Lung (tissue), 12 donors: ENCODE results near the gene LRIG1. TPM values are rescaled to one million over a fixed set of nuclear protein-coding genes. Genes with fewer than 3 reads are reported as not detected.

Experiments
- ATAC-seq: fragments of 200-7000 bp; cut with Tn5 transposase; one replicate; pipeline ENCODE4 v1.9.1; 2020; ENCODE audit warnings: moderate number of reproducible peaks; ENCODE audit not compliant: insufficient read depth, low FRiP score
- DNase-seq, 3 donors: peaks; one replicate each; pipeline ENCODE4 v3.0.0-alpha.2; 2013 to 2017
- H3K27ac ChIP-seq, 2 donors: one replicate each; pipeline ENCODE4 v1.5.1; 2013; ENCODE audit warnings: mild to moderate bottlenecking in 2 of 2, moderate library complexity in 2 of 2, control low read depth in 1 of 2, inconsistent platforms in 1 of 2, low read depth in 1 of 2, low read length in 1 of 2
- H3K27me3 ChIP-seq, 3 donors: one replicate each; pipeline ENCODE4 v1.5.1; 2013; ENCODE audit warnings: low read length in 2 of 3; ENCODE audit not compliant: control insufficient read depth in 3 of 3, insufficient read depth in 3 of 3
- H3K36me3 ChIP-seq, 4 donors: one replicate each; pipeline ENCODE4 v1.5.1; 2013; ENCODE audit warnings: low read length in 4 of 4, mild to moderate bottlenecking in 1 of 4, moderate library complexity in 1 of 4; ENCODE audit not compliant: control insufficient read depth in 4 of 4, insufficient read depth in 4 of 4
- H3K4me1 ChIP-seq, 5 donors: one replicate each; pipeline ENCODE4 v1.5.1; 2013; ENCODE audit warnings: low read length in 5 of 5, mild to moderate bottlenecking in 2 of 5, moderate library complexity in 1 of 5; ENCODE audit not compliant: control insufficient read depth in 5 of 5, insufficient read depth in 5 of 5
- H3K4me3 ChIP-seq: one replicate; pipeline ENCODE4 v1.5.1; 2013; ENCODE audit warnings: mild to moderate bottlenecking, control low read depth, moderate library complexity
- H3K9ac ChIP-seq, 2 donors: one replicate each; pipeline ENCODE4 v1.5.1; 2013; ENCODE audit warnings: low read length in 2 of 2, control low read depth in 1 of 2; ENCODE audit not compliant: insufficient read depth in 1 of 2
- H3K9me3 ChIP-seq, 4 donors: one replicate each; pipeline ENCODE4 v1.5.1; 2013; ENCODE audit warnings: low read length in 3 of 4, mild to moderate bottlenecking in 1 of 4, moderate library complexity in 1 of 4; ENCODE audit not compliant: control insufficient read depth in 4 of 4, insufficient read depth in 3 of 4
- CTCF ChIP-seq: IDR thresholded peaks from 2 replicates; pipeline ENCODE4 v1.5.1; 2012; ENCODE audit warnings: mild to moderate bottlenecking; ENCODE audit errors: control extremely low read depth, extremely low read depth
- WGBS, 2 donors: extraction: QIAGEN DNeasy Blood & Tissue Kit; methylation state at CpG; one replicate each; pipeline ENCODE4 v1.1.7; 2013; 5-methylcytosine and 5-hydroxymethylcytosine counted together
- polyA plus RNA-seq, 2 donors: library from polyadenylated mRNA; stranded (reverse); fragments of 200-250 nt; gene quantifications; one replicate each; pipeline ENCODE4 v1.2.1, GENCODE V29; 2013
- total RNA-seq, 2 donors: library from RNA; depleted of rRNA in 1 of 2; stranded (reverse); fragments of >200 nt in 1 of 2; gene quantifications; one replicate each; pipeline ENCODE4 v1.2.1, GENCODE V29; 2014 to 2021
- donor health status: control.
- donor health status: control.
- donor health status: Bipolar disorder and iron deficiency.
- donor health status: healthy.
- donor health status: DM: yes; HTN: yes; CAD: no.

Gene LRIG1
- total and polyA plus RNA-seq, 4 donors, result 21.9 to 97.4 (median 42.2) TPM

GRCh38 chr3:66499881-66500575, 794 bp downstream of the LRIG1 start:
- 0% methylated on average over 50 to 80 of the region's 80 CpGs for WGBS, 2 donors
- DNase-seq, result peak in 2 of 3 donors; percentile 35 to 51
- Histone ChIP-seq H3K27me3 (peaks cover 0 to 15% (median 0%) of the 10 kb centered on the region in 3 donors), H3K36me3 (no peaks in the 10 kb centered on the region), H3K27ac (peak overlapping the region; percentile 89 to 90), H3K4me3 (peak overlapping the region; percentile 75), H3K9ac (peak overlapping the region in 1 of 2 donors; percentile 62), H3K4me1 (peaks cover 6 to 38% (median 19%) of the 10 kb centered on the region in 5 donors), H3K9me3 (no peaks in the 10 kb centered on the region)
- TF ChIP-seq CTCF, result no peak
- ATAC-seq, result no peak

- H3K9me3 ChIP-seq, result no peaks in the 10 kb centered on the region
- peak overlapping the region; percentile 85 to 90 for H3K27ac ChIP-seq
- WGBS, 2 donors, result 33 to 34% methylated on average over 14 of the region's 14 CpGs
These were observed 1.9 kb downstream of the LRIG1 start for GRCh38 chr3:66498687-66499621.

GRCh38 chr3:66497985-66498671, 2.7 kb downstream of the LRIG1 start:
- no peak for DNase-seq
- no peak for ATAC-seq
- no peaks in the 10 kb centered on the region for H3K36me3 ChIP-seq
- H3K27me3 ChIP-seq, result peaks cover 0 to 15% (median 0%) of the 10 kb centered on the region in 3 donors
- 53% methylated on average over 4 of the region's 4 CpGs for WGBS, 2 donors
- no peak overlapping the region for H3K4me3 ChIP-seq
- peak overlapping the region in 1 of 2 donors; percentile 13 for H3K9ac ChIP-seq
- H3K9me3 ChIP-seq, result no peaks in the 10 kb centered on the region
- H3K4me1 ChIP-seq, result peaks cover 10 to 38% (median 26%) of the 10 kb centered on the region in 5 donors
- no peak for TF ChIP-seq CTCF
- H3K27ac ChIP-seq, result peak overlapping the region in 1 of 2 donors; percentile 17

More at GRCh38 chr3:66498687-66499621, 1.9 kb downstream of the LRIG1 start:
- no peak for DNase-seq
- Histone ChIP-seq H3K27me3 (peaks cover 0 to 15% (median 0%) of the 10 kb centered on the region in 3 donors), H3K4me3 (peak overlapping the region; percentile 56), H3K4me1 (peaks cover 8 to 38% (median 22%) of the 10 kb centered on the region in 5 donors), H3K36me3 (no peaks in the 10 kb centered on the region), H3K9ac (peak overlapping the region in 1 of 2 donors; percentile 62)
- no peak for ATAC-seq
- TF ChIP-seq CTCF, result no peak
